Stimulated activated effector memory CD8-positive, alpha-beta T cell treated with anti-CD3 and anti-CD28 coated beads, Interleukin-12 subunit alpha, Interleukin-12 subunit beta, amount 100 ng/mL, for 72 hours (primary cell): ENCODE measurements around the gene RAP1GAP2.

ENCODE experiments used
- ATAC-seq: fragments of 150-1000 bp; cut with Tn5 transposase; 2 replicates; pipeline ENCODE4 v1.10.0; 2021
- DNase-seq, 2 donors: peaks; one replicate each; pipeline ENCODE4 v3.0.0; 2021 to 2022; ENCODE audit warnings: low spot score in 2 of 2
- H3K27ac Mint-ChIP-seq: one replicate; pipeline ENCODE4 v1.8.0; 2022; ENCODE audit warnings: mild to moderate bottlenecking, mixed read lengths
- H3K36me3 Mint-ChIP-seq: one replicate; pipeline ENCODE4 v1.8.0; 2022; ENCODE audit warnings: mild to moderate bottlenecking, mixed read lengths
- H3K4me1 Mint-ChIP-seq: one replicate; pipeline ENCODE4 v1.8.0; 2022; ENCODE audit warnings: mixed read lengths
- H3K4me3 Mint-ChIP-seq: one replicate; pipeline ENCODE4 v1.8.0; 2022; ENCODE audit warnings: mild to moderate bottlenecking, mixed read lengths
- H3K9me3 Mint-ChIP-seq: one replicate; pipeline ENCODE4 v1.8.0; 2022; ENCODE audit warnings: mixed read lengths

The RAP1GAP2 gene

GRCh38 chr17:2911035-2911754 is 115.0 kb downstream of the RAP1GAP2 start:
- H3K27ac Mint-ChIP-seq, result peak overlapping the region; percentile 52
- ATAC-seq, result no peak
- no peak for DNase-seq
- H3K4me1 Mint-ChIP-seq, result peaks cover 45% of the 10 kb centered on the region
- H3K9me3 Mint-ChIP-seq, result peaks cover 5% of the 10 kb centered on the region
- no peak overlapping the region for H3K4me3 Mint-ChIP-seq
- peaks cover 16% of the 10 kb centered on the region for H3K36me3 Mint-ChIP-seq

GRCh38 chr17:2911755-2912111 is 115.5 kb downstream of the RAP1GAP2 start:
- Mint-ChIP-seq H3K27ac (peak overlapping the region; percentile 52), H3K36me3 (peaks cover 15% of the 10 kb centered on the region)
- ATAC-seq, result no peak

GRCh38 chr17:2912754-2913153 is 116.5 kb downstream of the RAP1GAP2 start:
- H3K4me3 Mint-ChIP-seq, result no peak overlapping the region

More at GRCh38 chr17:2911755-2912111, 115.5 kb downstream of the RAP1GAP2 start:
- no peak for DNase-seq
- H3K4me1 Mint-ChIP-seq, result peaks cover 47% of the 10 kb centered on the region
- H3K9me3 Mint-ChIP-seq, result peaks cover 5% of the 10 kb centered on the region
- H3K4me3 Mint-ChIP-seq, result no peak overlapping the region

GRCh38 chr17:2916461-2916860 is 120.2 kb downstream of the RAP1GAP2 start:
- Mint-ChIP-seq H3K27ac (no peak overlapping the region), H3K4me3 (no peak overlapping the region), H3K36me3 (peaks cover 4% of the 10 kb centered on the region), H3K9me3 (no peaks in the 10 kb centered on the region), H3K4me1 (peaks cover 22% of the 10 kb centered on the region)
- no peak for ATAC-seq
- no peak for DNase-seq

More at GRCh38 chr17:2912754-2913153, 116.5 kb downstream of the RAP1GAP2 start:
- Mint-ChIP-seq H3K4me1 (peaks cover 39% of the 10 kb centered on the region), H3K36me3 (peaks cover 9% of the 10 kb centered on the region), H3K9me3 (no peaks in the 10 kb centered on the region), H3K27ac (peak overlapping the region; percentile 52)
- no peak for ATAC-seq
- no peak for DNase-seq

- Mint-ChIP-seq H3K36me3 (peaks cover 4% of the 10 kb centered on the region), H3K9me3 (no peaks in the 10 kb centered on the region), H3K4me3 (no peak overlapping the region), H3K4me1 (peaks cover 29% of the 10 kb centered on the region), H3K27ac (no peak overlapping the region)
- ATAC-seq, result no peak
- no peak for DNase-seq
Measured at GRCh38 chr17:2921443-2921842, 125.2 kb downstream of the RAP1GAP2 start.

- H3K4me3 Mint-ChIP-seq, result no peak overlapping the region
Measured at GRCh38 chr17:2924211-2924610, 128.0 kb downstream of the RAP1GAP2 start.

GRCh38 chr17:2925011-2925410 is 128.8 kb downstream of the RAP1GAP2 start:
- Mint-ChIP-seq H3K36me3 (peaks cover 5% of the 10 kb centered on the region), H3K9me3 (no peaks in the 10 kb centered on the region), H3K4me3 (no peak overlapping the region), H3K4me1 (peaks cover 23% of the 10 kb centered on the region), H3K27ac (peak overlapping the region; percentile 77)
- no peak for ATAC-seq
- DNase-seq, result no peak

More at GRCh38 chr17:2924211-2924610, 128.0 kb downstream of the RAP1GAP2 start:
- Mint-ChIP-seq H3K27ac (peak overlapping the region; percentile 77), H3K9me3 (no peaks in the 10 kb centered on the region), H3K4me1 (peaks cover 19% of the 10 kb centered on the region), H3K36me3 (peaks cover 5% of the 10 kb centered on the region)
- DNase-seq (no peak), ATAC-seq (no peak)

- Mint-ChIP-seq H3K36me3 (peaks cover 5% of the 10 kb centered on the region), H3K27ac (peak overlapping the region; percentile 77), H3K4me1 (peaks cover 32% of the 10 kb centered on the region), H3K9me3 (no peaks in the 10 kb centered on the region), H3K4me3 (no peak overlapping the region)
- ATAC-seq (no peak), DNase-seq (no peak)
Measured at GRCh38 chr17:2926019-2926650, 129.9 kb downstream of the RAP1GAP2 start.

- Mint-ChIP-seq H3K36me3 (peaks cover 5% of the 10 kb centered on the region), H3K9me3 (no peaks in the 10 kb centered on the region), H3K4me1 (peaks cover 41% of the 10 kb centered on the region), H3K4me3 (no peak overlapping the region), H3K27ac (no peak overlapping the region)
- DNase-seq (no peak), ATAC-seq (no peak)
Measured at GRCh38 chr17:2928294-2928890, 132.2 kb downstream of the RAP1GAP2 start.

GRCh38 chr17:2929881-2930533 is 133.8 kb downstream of the RAP1GAP2 start:
- H3K27ac Mint-ChIP-seq, result peak overlapping the region; percentile 54
- peaks cover 5% of the 10 kb centered on the region for H3K36me3 Mint-ChIP-seq
- peak; percentile 24 to 68 for DNase-seq
- peaks cover 30% of the 10 kb centered on the region for H3K4me1 Mint-ChIP-seq
- H3K9me3 Mint-ChIP-seq, result no peaks in the 10 kb centered on the region
- no peak overlapping the region for H3K4me3 Mint-ChIP-seq
- ATAC-seq, result peak; percentile 70

- H3K27ac Mint-ChIP-seq, result no peak overlapping the region
- no peak for ATAC-seq
- no peak for DNase-seq
- H3K4me1 Mint-ChIP-seq, result peaks cover 30% of the 10 kb centered on the region
- H3K4me3 Mint-ChIP-seq, result no peak overlapping the region
- no peaks in the 10 kb centered on the region for H3K9me3 Mint-ChIP-seq
- peaks cover 5% of the 10 kb centered on the region for H3K36me3 Mint-ChIP-seq
Measured at GRCh38 chr17:2931876-2932275, 135.6 kb downstream of the RAP1GAP2 start.

- Mint-ChIP-seq H3K4me3 (no peak overlapping the region), H3K9me3 (no peaks in the 10 kb centered on the region), H3K36me3 (no peaks in the 10 kb centered on the region), H3K27ac (no peak overlapping the region), H3K4me1 (peaks cover 40% of the 10 kb centered on the region)
- no peak for ATAC-seq
- DNase-seq, result no peak
Measured at GRCh38 chr17:2932946-2933345, 136.7 kb downstream of the RAP1GAP2 start.

- H3K4me1 Mint-ChIP-seq, result peaks cover 41% of the 10 kb centered on the region
- ATAC-seq, result no peak
Measured at GRCh38 chr17:2933606-2934005, 137.4 kb downstream of the RAP1GAP2 start.

GRCh38 chr17:2935632-2936031 is 139.4 kb downstream of the RAP1GAP2 start:
- peak overlapping the region; percentile 58 for H3K27ac Mint-ChIP-seq
- H3K4me3 Mint-ChIP-seq, result no peak overlapping the region
- DNase-seq (no peak), ATAC-seq (no peak)
- no peaks in the 10 kb centered on the region for H3K36me3 Mint-ChIP-seq
- peaks cover 35% of the 10 kb centered on the region for H3K4me1 Mint-ChIP-seq
- H3K9me3 Mint-ChIP-seq, result no peaks in the 10 kb centered on the region

More at GRCh38 chr17:2933606-2934005, 137.4 kb downstream of the RAP1GAP2 start:
- Mint-ChIP-seq H3K4me3 (no peak overlapping the region), H3K36me3 (no peaks in the 10 kb centered on the region), H3K9me3 (no peaks in the 10 kb centered on the region), H3K27ac (no peak overlapping the region)
- no peak for DNase-seq

- no peak for ATAC-seq
- DNase-seq, result no peak
- Mint-ChIP-seq H3K4me3 (no peak overlapping the region), H3K4me1 (peaks cover 33% of the 10 kb centered on the region), H3K36me3 (peaks cover 3% of the 10 kb centered on the region), H3K9me3 (no peaks in the 10 kb centered on the region), H3K27ac (peak overlapping the region; percentile 69)
Measured at GRCh38 chr17:2936351-2936750, 140.1 kb downstream of the RAP1GAP2 start.
